Testis (tissue), 3 donors: ENCODE measurements around the gene TEKT2. TPM values are rescaled to one million over a fixed set of nuclear protein-coding genes. Genes with fewer than 3 reads are reported as not detected.

ENCODE experiments used
- DNase-seq: peaks from one replicate; pipeline ENCODE4 v3.0.0-alpha.2; 2019
- H3K27ac ChIP-seq, 2 donors: fragments of 200-600 bp; sonication (generic); one replicate each; pipeline ENCODE4 v1.5.1; 2019
- H3K27me3 ChIP-seq: fragments of 200-600 bp; sonication (generic); one replicate; pipeline ENCODE4 v1.5.1; 2019
- H3K36me3 ChIP-seq: fragments of 200-600 bp; sonication (generic); one replicate; pipeline ENCODE4 v1.5.1; 2017; ENCODE audit warnings: low read depth; ENCODE audit errors: missing control alignments
- H3K4me1 ChIP-seq: fragments of 200-600 bp; sonication (generic); one replicate; pipeline ENCODE4 v1.5.1; 2019
- H3K4me3 ChIP-seq, 2 donors: fragments of 200-600 bp; sonication (generic); one replicate each; pipeline ENCODE4 v1.5.1; 2017 to 2019
- H3K9me3 ChIP-seq: fragments of 200-600 bp; sonication (generic); one replicate; pipeline ENCODE4 v1.5.1; 2017
- CTCF ChIP-seq, 3 experiments: fragments of 450-650 bp in 2 of 3; fragments of 200-600 bp in 1 of 3; sonication (generic) in 1 of 3; IDR thresholded peaks; one replicate each; pipeline ENCODE4 v1.5.1; 2016 to 2019; ENCODE audit warnings: antibody characterized with exemption in 3 of 3, mild to moderate bottlenecking in 2 of 3, moderate library complexity in 1 of 3
- POLR2A ChIP-seq: fragments of 450-650 bp; IDR thresholded peaks from one replicate; pipeline ENCODE4 v1.6.1; 2017; ENCODE audit warnings: antibody characterized with exemption, mild to moderate bottlenecking, moderate library complexity
- WGBS, 2 donors: methylation state at CpG; one replicate each; pipeline ENCODE4 v1.1.5; 2018; 5-methylcytosine and 5-hydroxymethylcytosine counted together
- intact Hi-C: fragments of 100-400 bp; cut with DNase I; formaldehyde crosslinking; loops from one replicate; pipeline ENCODE4 v1.15.1; 2023; ENCODE audit warnings: low total_unique reads
- polyA plus RNA-seq: library from polyadenylated mRNA; stranded (reverse); fragments of 350-450 nt; fragmentation: Illumina TruSeq; extraction: RNeasy Lipid Tissue Mini Kit (QIAGEN cat#74804); gene quantifications from one replicate; pipeline ENCODE4 v1.2.3, GENCODE V29; 2014; ENCODE audit warnings: low read depth, low replicate concordance; ENCODE audit not compliant: insufficient read depth
- total RNA-seq, 2 donors: library from RNA; depleted of rRNA; stranded (reverse); fragments of >200 nt; gene quantifications; one replicate each; pipeline ENCODE4 v1.2.3, GENCODE V29; 2016

Gene TEKT2
- total and polyA plus RNA-seq, 3 donors from 2014 or later = 35.1 to 117 (median 65.0) TPM

- Histone ChIP-seq H3K9me3 (no peaks in the 10 kb centered on the region), H3K27ac (no peak overlapping the region), H3K4me1 (peaks cover 33% of the 10 kb centered on the region), H3K36me3 (no peaks in the 10 kb centered on the region), H3K4me3 (no peak overlapping the region), H3K27me3 (no peaks in the 10 kb centered on the region)
- no peak for TF ChIP-seq POLR2A
- TF ChIP-seq CTCF (IDR thresholded peaks at IDR 0.05) = no peak
- intact Hi-C loops = no loop called here
- no peak for DNase-seq
- 87% methylated on average over 14 to 17 of the region's 17 CpGs for WGBS, 2 donors
These were observed 8.4 kb downstream of the TEKT2 start for GRCh38 chr1:36092166-36092797.

- Histone ChIP-seq H3K27ac (no peak overlapping the region), H3K36me3 (no peaks in the 10 kb centered on the region), H3K9me3 (no peaks in the 10 kb centered on the region), H3K4me1 (peaks cover 38% of the 10 kb centered on the region), H3K4me3 (no peak overlapping the region), H3K27me3 (no peaks in the 10 kb centered on the region)
- WGBS, 2 donors = 85 to 90% methylated on average over 6 to 9 of the region's 9 CpGs
- TF ChIP-seq POLR2A = no peak
- TF ChIP-seq CTCF (IDR thresholded peaks at IDR 0.05) = no peak
- intact Hi-C loops = no loop called here
- DNase-seq = no peak
These were observed 8.9 kb downstream of the TEKT2 start for GRCh38 chr1:36092798-36093185.

GRCh38 chr1:36093226-36093625 is 9.3 kb downstream of the TEKT2 start:
- WGBS, 2 donors = 73 to 80% methylated on average over 5 to 7 of the region's 7 CpGs
- no peaks in the 10 kb centered on the region for H3K9me3 ChIP-seq
- no peak for TF ChIP-seq CTCF (IDR thresholded peaks at IDR 0.05)
- no peak for TF ChIP-seq POLR2A
- no peaks in the 10 kb centered on the region for H3K27me3 ChIP-seq
- H3K4me3 ChIP-seq = no peak overlapping the region
- no peaks in the 10 kb centered on the region for H3K36me3 ChIP-seq
- DNase-seq = no peak
- H3K27ac ChIP-seq = peak overlapping the region in 1 of 2 donors; percentile 59
- H3K4me1 ChIP-seq = peaks cover 39% of the 10 kb centered on the region
- intact Hi-C loops = no loop called here

- peak; percentile 86 for DNase-seq
- TF ChIP-seq CTCF (IDR thresholded peaks at IDR 0.05) (no peak), POLR2A (no peak)
- intact Hi-C loops = no loop called here
These were observed 10.0 kb downstream of the TEKT2 start for GRCh38 chr1:36093929-36094328.

GRCh38 chr1:36094621-36095061 is 10.7 kb downstream of the TEKT2 start:
- no peaks in the 10 kb centered on the region for H3K27me3 ChIP-seq
- intact Hi-C loops = no loop called here
- H3K4me1 ChIP-seq = peaks cover 36% of the 10 kb centered on the region
- H3K4me3 ChIP-seq = no peak overlapping the region
- no peak for DNase-seq
- H3K27ac ChIP-seq = peak overlapping the region in 1 of 2 donors; percentile 59
- no peaks in the 10 kb centered on the region for H3K36me3 ChIP-seq
- H3K9me3 ChIP-seq = no peaks in the 10 kb centered on the region
- 66 to 71% methylated on average over 1 to 8 of the region's 8 CpGs for WGBS, 2 donors
- TF ChIP-seq CTCF (IDR thresholded peaks at IDR 0.05) = no peak
- TF ChIP-seq POLR2A = no peak

More at GRCh38 chr1:36093929-36094328, 10.0 kb downstream of the TEKT2 start:
- Histone ChIP-seq H3K27ac (peak overlapping the region in 1 of 2 donors; percentile 59), H3K4me3 (no peak overlapping the region), H3K27me3 (no peaks in the 10 kb centered on the region), H3K4me1 (peaks cover 37% of the 10 kb centered on the region), H3K36me3 (no peaks in the 10 kb centered on the region), H3K9me3 (no peaks in the 10 kb centered on the region)
- WGBS, 2 donors = 56% methylated on average over 3 of the region's 3 CpGs; no CpG with 5 or more reads in 1 of the 2 donors
